H1 (cell line): Measurements from ENCODE around the gene PPP2R3B. TPM values are rescaled to one million over a fixed set of nuclear protein-coding genes. Genes with fewer than 3 reads are reported as not detected.

Experiments
- CTCF ChIA-PET: fragments of 300-600 bp; sonication (Branson Sonifier 250); formaldehyde crosslinking; loops from one replicate; lab custom pipeline; 2021; ENCODE audit not compliant: partially characterized antibody; lab: Charles Lee
- POLR2A ChIA-PET: fragments of 300-600 bp; sonication (Branson Sonifier 250); formaldehyde crosslinking; loops from one replicate; lab custom pipeline; 2021; ENCODE audit warnings: inconsistent platforms; ENCODE audit not compliant: partially characterized antibody; lab: Charles Lee
- DNase-seq, 2 experiments: peaks; one replicate each; pipeline versions ENCODE4 v3.0.0 to v3.0.0-alpha.2; 2010 to 2022; ENCODE audit warnings: low spot score in 2 of 2, low read depth in 1 of 2, mixed read lengths in 1 of 2
- FAIRE-seq: peaks from 2 replicates; lab custom pipeline; 2011; peaks lifted over from hg19 to GRCh38; lab: Jason Lieb, UNC
- H2AFZ ChIP-seq: 2 replicates; pipeline ENCODE4 v1.8.1; 2012; ENCODE audit warnings: low read length, inconsistent platforms
- H2AK5ac ChIP-seq: 2 replicates; pipeline ENCODE4 v1.6.1; 2013; ENCODE audit warnings: low read depth, low read length
- H2BK120ac ChIP-seq: replicated peaks from 2 replicates; pipeline ENCODE3; 2013; ENCODE audit warnings: low read depth, low read length, inconsistent platforms
- H2BK12ac ChIP-seq: 2 replicates; pipeline ENCODE4 v1.6.1; 2013; ENCODE audit warnings: low read depth, low read length
- H2BK15ac ChIP-seq: 2 replicates; pipeline ENCODE4 v1.6.1; 2013; ENCODE audit warnings: low read length
- H2BK20ac ChIP-seq: 2 replicates; pipeline ENCODE4 v1.6.1; 2013; ENCODE audit warnings: low read length
- H2BK5ac ChIP-seq: 2 replicates; pipeline ENCODE4 v1.6.1; 2013; ENCODE audit warnings: low read depth, low read length
- H3K14ac ChIP-seq: 2 replicates; pipeline ENCODE4 v1.6.1; 2013; ENCODE audit warnings: inconsistent platforms; ENCODE audit not compliant: insufficient read length
- H3K18ac ChIP-seq: 2 replicates; pipeline ENCODE4 v1.6.1; 2013; ENCODE audit warnings: low read length; ENCODE audit errors: extremely low read depth
- H3K23ac ChIP-seq: 2 replicates; pipeline ENCODE4 v1.6.1; 2013; ENCODE audit warnings: inconsistent platforms; ENCODE audit not compliant: insufficient read length
- H3K23me2 ChIP-seq: 2 replicates; pipeline ENCODE4 v1.6.1; 2013; ENCODE audit warnings: low read depth, low read length
- H3K27ac ChIP-seq: 2 replicates; pipeline ENCODE4 v1.6.1; 2011; ENCODE audit warnings: low read depth, low read length, inconsistent platforms
- H3K27me3 ChIP-seq, 4 experiments: replicated peaks in 1 of 4; 1 replicate in 1 of 4; 2 replicates in 3 of 4; pipeline versions ENCODE4 v1.6.1 to v1.8.1; 2011 to 2013; ENCODE audit warnings: low read length in 3 of 4, mild to moderate bottlenecking in 3 of 4, inconsistent platforms in 2 of 4, mixed read lengths in 2 of 4, moderate library complexity in 1 of 4; ENCODE audit not compliant: control insufficient read depth in 3 of 4, insufficient read depth in 3 of 4; ENCODE audit errors: extremely low read depth in 1 of 4
- H3K36me3 ChIP-seq, 4 experiments: 2 replicates each; pipeline versions ENCODE4 v1.6.1 to v1.8.1; 2011 to 2013; ENCODE audit warnings: mild to moderate bottlenecking in 4 of 4, low read length in 3 of 4, moderate library complexity in 2 of 4, control low read depth in 1 of 4, inconsistent platforms in 1 of 4; ENCODE audit not compliant: insufficient read depth in 4 of 4, control insufficient read depth in 2 of 4
- H3K4ac ChIP-seq: replicated peaks from 2 replicates; pipeline ENCODE3; 2013; ENCODE audit warnings: low read length, low read depth, mixed read lengths, inconsistent platforms; ENCODE audit not compliant: insufficient read length
- H3K4me1 ChIP-seq, 4 experiments: replicated peaks in 1 of 4; 1 replicate in 1 of 4; 2 replicates in 3 of 4; pipeline versions ENCODE4 v1.6.1 to v1.8.1; 2011 to 2013; ENCODE audit warnings: low read length in 3 of 4, inconsistent platforms in 2 of 4, mixed read lengths in 1 of 4; ENCODE audit not compliant: insufficient read depth in 4 of 4, control insufficient read depth in 3 of 4
- H3K4me2 ChIP-seq, 2 experiments: 2 replicates each; pipeline versions ENCODE4 v1.6.1 to v1.8.1; 2011 to 2013; ENCODE audit warnings: low read depth in 2 of 2, low read length in 2 of 2, control low read depth in 1 of 2, inconsistent platforms in 1 of 2, mild to moderate bottlenecking in 1 of 2; ENCODE audit not compliant: insufficient read depth in 1 of 2
- H3K4me3 ChIP-seq, 4 experiments: fragments of 200-600, 300-600 bp in 1 of 4; sonication (generic), shearing (Covaris generic), sonication (Bioruptor Twin) in 1 of 4; 2 replicates each; pipeline versions ENCODE4 v1.5.1 to v1.8.1; 2011 to 2016; ENCODE audit warnings: low read length in 4 of 4, low read depth in 3 of 4, control low read depth in 2 of 4, inconsistent platforms in 2 of 4, mild to moderate bottlenecking in 2 of 4, mixed read lengths in 1 of 4, moderate library complexity in 1 of 4; ENCODE audit not compliant: insufficient read depth in 2 of 4; ENCODE audit errors: extremely low read depth in 1 of 4
- H3K56ac ChIP-seq: replicated peaks from 2 replicates; pipeline ENCODE3; 2013; ENCODE audit warnings: low read depth, mild to moderate bottlenecking, mixed read lengths, low read length, inconsistent platforms; ENCODE audit not compliant: insufficient read length
- H3K79me1 ChIP-seq: 2 replicates; pipeline ENCODE4 v1.6.1; 2013; ENCODE audit warnings: low read depth, low read length, control low read depth
- H3K79me2 ChIP-seq, 2 experiments: 2 replicates each; pipeline versions ENCODE4 v1.6.1 to v1.8.1; 2012 to 2013; ENCODE audit warnings: low read length in 2 of 2, mild to moderate bottlenecking in 2 of 2, inconsistent platforms in 1 of 2; ENCODE audit not compliant: insufficient read depth in 2 of 2, control insufficient read depth in 1 of 2
- H3K9ac ChIP-seq, 4 experiments: replicated peaks in 1 of 4; 1 replicate in 1 of 4; 2 replicates in 3 of 4; pipeline versions ENCODE4 v1.6.1 to v1.8.1; 2011 to 2013; ENCODE audit warnings: low read depth in 3 of 4, low read length in 3 of 4, control low read depth in 2 of 4, mild to moderate bottlenecking in 2 of 4, moderate library complexity in 2 of 4, inconsistent platforms in 1 of 4; ENCODE audit errors: extremely low read depth in 1 of 4
- H3K9me3 ChIP-seq, 2 experiments: 2 replicates each; pipeline versions ENCODE4 v1.6.1 to v1.8.1; 2012 to 2013; ENCODE audit warnings: mild to moderate bottlenecking in 2 of 2, moderate library complexity in 2 of 2, control low read depth in 1 of 2, inconsistent platforms in 1 of 2, low read depth in 1 of 2, low read length in 1 of 2, mixed read lengths in 1 of 2; ENCODE audit not compliant: insufficient read depth in 2 of 2
- H4K20me1 ChIP-seq, 2 experiments: replicated peaks in 1 of 2; 2 replicates each; pipeline versions ENCODE3 to v1.8.1; 2011 to 2013; ENCODE audit warnings: inconsistent platforms in 2 of 2, low read length in 2 of 2, mild to moderate bottlenecking in 1 of 2; ENCODE audit not compliant: insufficient read depth in 2 of 2, control insufficient read depth in 1 of 2
- H4K5ac ChIP-seq: 2 replicates; pipeline ENCODE4 v1.6.1; 2013; ENCODE audit warnings: low read length, low read depth, mixed read lengths, inconsistent platforms; ENCODE audit not compliant: insufficient read length
- H4K8ac ChIP-seq: 2 replicates; pipeline ENCODE4 v1.8.0; 2013; ENCODE audit warnings: mild to moderate bottlenecking, moderate library complexity, low read length, inconsistent platforms; ENCODE audit not compliant: insufficient read depth; ENCODE audit errors: extremely low read depth
- H4K91ac ChIP-seq: replicated peaks from 2 replicates; pipeline ENCODE3; 2013; ENCODE audit warnings: low read length, mixed read lengths, inconsistent platforms; ENCODE audit not compliant: insufficient read length
- ASH2L ChIP-seq: fragments of 200-600, 300-600 bp; sonication (generic); IDR thresholded peaks from one replicate; pipeline ENCODE4 v1.7.1; 2017; ENCODE audit warnings: low read length
- HDAC6 ChIP-seq: IDR thresholded peaks from one replicate; pipeline ENCODE4 v1.7.1; 2012; ENCODE audit warnings: low read depth, mild to moderate bottlenecking, inconsistent platforms, low read length, moderate library complexity
- JUN ChIP-seq: IDR thresholded peaks from 2 replicates; pipeline ENCODE4 v1.6.1; 2011; ENCODE audit warnings: low read depth, mild to moderate bottlenecking, improper control_type of control experiment, low read length
- KDM4A ChIP-seq: IDR thresholded peaks from one replicate; pipeline ENCODE4 v1.7.1; 2012; ENCODE audit warnings: low read depth, mild to moderate bottlenecking, moderate library complexity, low read length, inconsistent platforms; ENCODE audit not compliant: severe bottlenecking
- POLR2A ChIP-seq, 2 experiments: IDR thresholded peaks; 1 replicate in 1 of 2; 2 replicates in 1 of 2; pipeline ENCODE4 v1.6.1; 2011; ENCODE audit warnings: low read depth in 2 of 2, low read length in 2 of 2, mild to moderate bottlenecking in 2 of 2; ENCODE audit errors: control extremely low read depth in 1 of 2
- SRF ChIP-seq: IDR thresholded peaks from 2 replicates; pipeline ENCODE4 v1.6.1; 2011; ENCODE audit warnings: mild to moderate bottlenecking, low read depth, low read length, moderate library complexity
- WGBS, 2 experiments: shearing (Covaris generic) in 1 of 2; methylation state at CpG; one replicate each; pipeline versions ENCODE4 v1.1.6 to v1.1.7; 2013 to 2015; ENCODE audit warnings: low lambda C conversion rate in 2 of 2, mixed read lengths in 2 of 2, inconsistent platforms in 1 of 2, low coverage in 1 of 2, missing lambda C conversion rate in 1 of 2; ENCODE audit not compliant: insufficient replicate concordance in 2 of 2, insufficient coverage in 1 of 2, insufficient read length in 1 of 2; ENCODE audit errors: extremely low coverage in 1 of 2, missing lambda C conversion rate in 1 of 2; 5-methylcytosine and 5-hydroxymethylcytosine counted together
- polyA plus RNA-seq, 7 experiments: library from polyadenylated mRNA; depleted of rRNA in 3 of 7; stranded (reverse) in 5 of 7; unstranded in 2 of 7; fragments of >200 nt in 5 of 7; fragments of 200-250 nt in 2 of 7; gene quantifications; 1 replicate in 5 of 7; 2 replicates in 1 of 7; 4 replicates in 1 of 7; pipeline versions ENCODE4 v1.2.1 to v1.2.3, GENCODE V29; 2011 to 2013; ENCODE audit warnings: missing spikeins in 2 of 7, mixed read lengths in 2 of 7
- total RNA-seq: library from RNA; stranded (reverse); fragmentation: NEBNext Ultra II Directional; extraction: Animal tissue kit (Norgen Biotek cat#: 25700); gene quantifications from 2 replicates; pipeline ENCODE4 v1.2.1, GENCODE V29; 2021

Gene PPP2R3B
- total and polyA plus RNA-seq, 2 of the 8 experiments (the other 6 are each of a cell fraction or from before 2014, with no cell fraction given): 47.6 to 86.7 TPM

DNA sequence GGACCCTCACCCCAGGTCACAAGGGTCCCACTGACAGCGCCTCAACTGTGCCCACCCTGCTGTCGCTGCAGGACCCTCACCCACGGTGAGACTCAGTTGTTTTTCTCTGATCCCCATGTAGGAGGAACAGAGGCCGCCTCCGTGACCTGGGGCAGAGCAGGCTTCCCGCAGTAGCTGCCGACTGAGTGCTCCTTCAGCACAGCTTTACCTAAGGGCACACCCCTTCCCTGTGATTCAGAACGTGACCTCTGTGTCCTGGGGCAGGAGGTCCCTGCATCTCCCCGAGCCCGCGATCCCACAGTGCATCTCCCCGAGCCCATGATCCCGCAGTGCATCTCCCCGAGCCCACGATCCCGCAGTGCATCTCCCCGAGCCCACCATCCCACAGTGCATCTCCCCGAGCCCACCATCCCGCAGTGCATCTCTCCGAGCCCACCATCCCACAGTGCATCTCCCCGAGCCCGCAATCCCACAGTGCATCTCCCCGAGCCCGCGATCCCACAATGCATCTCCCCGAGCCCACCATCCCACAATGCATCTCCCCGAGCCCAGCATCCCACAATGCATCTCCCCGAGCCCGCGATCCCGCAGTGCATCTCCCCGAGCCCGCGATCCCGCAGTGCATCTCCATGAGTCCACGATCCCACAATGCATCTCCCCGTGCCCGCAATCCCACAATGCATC lies 23.6 kb downstream of the PPP2R3B start:
- ChIA-PET CTCF (no interaction called here), POLR2A (no interaction called here)
- peaks cover 8 to 17% of the 10 kb centered on the region in 2 experiments for H4K20me1 ChIP-seq
- H3K27ac ChIP-seq: no peak overlapping the region
- H2BK12ac ChIP-seq: no peak overlapping the region
- H3K18ac ChIP-seq: no peak overlapping the region
- no peak overlapping the region for H2BK120ac ChIP-seq
- no peak overlapping the region for H2BK15ac ChIP-seq
- no peak overlapping the region for H3K4me3 ChIP-seq
- H3K4ac ChIP-seq: no peak overlapping the region
- no peak overlapping the region for H2BK20ac ChIP-seq
- H3K14ac ChIP-seq: no peak overlapping the region
- DNase-seq (no peak), FAIRE-seq (no peak)
- H2AK5ac ChIP-seq: no peak overlapping the region
- TF ChIP-seq POLR2A (IDR thresholded peaks at IDR 0.05; ENCODE audit: control extremely low read depth in 1 of 2, low read depth in 2 of 2, low read length in 2 of 2) (no peak), SRF (no peak), HDAC6 (no peak), KDM4A (no peak), ASH2L (no peak), JUN (no peak)
- H2BK5ac ChIP-seq: no peak overlapping the region; the same call in 1 of the 2 replicates
- H3K56ac ChIP-seq: no peak overlapping the region
- H4K8ac ChIP-seq: no peak overlapping the region
- H3K9me3 ChIP-seq: peaks cover 0 to 4% of the 10 kb centered on the region in 2 experiments; a peak in 1 of 4 replicates
- H3K79me2 ChIP-seq: peaks cover 0 to 49% of the 10 kb centered on the region in 2 experiments; a peak in 3 of 4 replicates
- H3K23me2 ChIP-seq: no peaks in the 10 kb centered on the region
- peaks cover 4 to 22% (median 13%) of the 10 kb centered on the region in 4 experiments; a peak in 6 of 8 replicates for H3K36me3 ChIP-seq
- no peak overlapping the region for H4K91ac ChIP-seq
- no peaks in the 10 kb centered on the region for H3K27me3 ChIP-seq
- H3K4me1 ChIP-seq: no peaks in the 10 kb centered on the region
- no peak overlapping the region for H3K23ac ChIP-seq
- H2AFZ ChIP-seq: no peak overlapping the region
- H3K79me1 ChIP-seq: peaks cover 22% of the 10 kb centered on the region
- WGBS, 2 experiments: 77% methylated on average over 36 of the region's 38 CpGs; no CpG with 5 or more reads in 1 of the 2 experiments
- H3K4me2 ChIP-seq: no peak overlapping the region
- no peak overlapping the region for H4K5ac ChIP-seq
- H3K9ac ChIP-seq: no peak overlapping the region
